SK-N-MC (cell line): ENCODE measurements around the gene ITGA8.

Source experiments
- DNase-seq: peaks from one replicate; pipeline ENCODE4 v3.0.0-alpha.2; 2011; ENCODE audit warnings: low read depth, low spot score
- H3K27ac ChIP-seq: fragments of 200-600 bp; sonication (generic); 2 replicates; pipeline ENCODE4 v1.5.1; 2016; ENCODE audit warnings: mixed run types
- H3K36me3 ChIP-seq: fragments of 200-600 bp; sonication (generic); 2 replicates; pipeline ENCODE4 v1.6.1; 2017; ENCODE audit warnings: antibody characterized with exemption, low read length, mixed read lengths; ENCODE audit not compliant: insufficient read depth
- H3K4me3 ChIP-seq: fragments of 200-600 bp; sonication (generic); 2 replicates; pipeline ENCODE4 v1.5.1; 2016
- H3K9ac ChIP-seq: fragments of 200-600 bp; sonication (generic); 2 replicates; pipeline ENCODE4 v1.8.0; 2017; ENCODE audit warnings: mixed run types, mixed read lengths; ENCODE audit not compliant: insufficient read length
- H3K9me3 ChIP-seq: fragments of 200-600 bp; sonication (generic); 2 replicates; pipeline ENCODE4 v1.6.1; 2017; ENCODE audit warnings: low read depth, mild to moderate bottlenecking, antibody characterized with exemption, low read length, moderate library complexity, mixed read lengths
- EZH2 ChIP-seq: fragments of 200-600 bp; sonication (generic); IDR thresholded peaks from one replicate; pipeline ENCODE4 v1.6.1; 2017; ENCODE audit warnings: antibody characterized with exemption
- FOXP2 ChIP-seq: optimal IDR thresholded peaks from 2 replicates; pipeline ENCODE3; 2011; ENCODE audit warnings: mild to moderate bottlenecking, moderate library complexity; ENCODE audit not compliant: insufficient read depth; ENCODE audit errors: extremely low read length, control extremely low read depth
- POLR2AphosphoS5 ChIP-seq: IDR thresholded peaks from 2 replicates; pipeline ENCODE4 v1.6.1; 2012; ENCODE audit warnings: mild to moderate bottlenecking, low read depth, low read length, borderline replicate concordance

The ITGA8 gene

GRCh38 chr10:15712883-15713282 lies 6.8 kb downstream of the ITGA8 start:
- Histone ChIP-seq H3K27ac (no peak overlapping the region), H3K9ac (no peak overlapping the region), H3K4me3 (no peak overlapping the region), H3K36me3 (no peaks in the 10 kb centered on the region), H3K9me3 (no peaks in the 10 kb centered on the region)
- no peak for DNase-seq
- TF ChIP-seq POLR2AphosphoS5 (no peak), EZH2 (no peak), FOXP2 (no peak)

- no peak overlapping the region for H3K27ac ChIP-seq
- H3K9ac ChIP-seq = no peak overlapping the region
- H3K9me3 ChIP-seq = no peaks in the 10 kb centered on the region
- H3K4me3 ChIP-seq = no peak overlapping the region
- no peak for DNase-seq
- TF ChIP-seq FOXP2 (no peak), EZH2 (no peak), POLR2AphosphoS5 (no peak)
- no peaks in the 10 kb centered on the region for H3K36me3 ChIP-seq
These were observed 9.3 kb downstream of the ITGA8 start for GRCh38 chr10:15710455-15710854.

- Histone ChIP-seq H3K9me3 (no peaks in the 10 kb centered on the region), H3K4me3 (no peak overlapping the region), H3K9ac (no peak overlapping the region), H3K27ac (no peak overlapping the region), H3K36me3 (no peaks in the 10 kb centered on the region)
- TF ChIP-seq FOXP2 = no peak
- TF ChIP-seq POLR2AphosphoS5 = no peak
- no peak for TF ChIP-seq EZH2
- DNase-seq = no peak
These were observed 14.4 kb downstream of the ITGA8 start for GRCh38 chr10:15705298-15705697.

GRCh38 chr10:15704581-15704968 lies 15.1 kb downstream of the ITGA8 start:
- TF ChIP-seq EZH2 (no peak), FOXP2 (no peak), POLR2AphosphoS5 (no peak)
- H3K27ac ChIP-seq = no peak overlapping the region
- no peaks in the 10 kb centered on the region for H3K36me3 ChIP-seq
- no peak overlapping the region for H3K9ac ChIP-seq
- H3K9me3 ChIP-seq = no peaks in the 10 kb centered on the region
- no peak overlapping the region for H3K4me3 ChIP-seq
- DNase-seq = no peak

- no peaks in the 10 kb centered on the region for H3K9me3 ChIP-seq
- H3K36me3 ChIP-seq = no peaks in the 10 kb centered on the region
- H3K27ac ChIP-seq = no peak overlapping the region
- H3K9ac ChIP-seq = no peak overlapping the region
- no peak for DNase-seq
- H3K4me3 ChIP-seq = no peak overlapping the region
- TF ChIP-seq EZH2 = no peak
- TF ChIP-seq POLR2AphosphoS5 = no peak
- no peak for TF ChIP-seq FOXP2
These were observed 15.7 kb downstream of the ITGA8 start for GRCh38 chr10:15703944-15704580.

GRCh38 chr10:15703151-15703880 lies 16.4 kb downstream of the ITGA8 start:
- TF ChIP-seq FOXP2 = no peak
- no peak for TF ChIP-seq EZH2
- no peak for TF ChIP-seq POLR2AphosphoS5
- no peak overlapping the region for H3K9ac ChIP-seq
- no peaks in the 10 kb centered on the region for H3K9me3 ChIP-seq
- H3K36me3 ChIP-seq = no peaks in the 10 kb centered on the region
- DNase-seq = no peak
- H3K4me3 ChIP-seq = no peak overlapping the region
- no peak overlapping the region for H3K27ac ChIP-seq

- Histone ChIP-seq H3K27ac (no peak overlapping the region), H3K9ac (no peak overlapping the region), H3K4me3 (no peak overlapping the region), H3K9me3 (no peaks in the 10 kb centered on the region), H3K36me3 (no peaks in the 10 kb centered on the region)
- TF ChIP-seq POLR2AphosphoS5 = no peak
- no peak for TF ChIP-seq EZH2
- no peak for TF ChIP-seq FOXP2
- DNase-seq = no peak
These were observed 19.5 kb downstream of the ITGA8 start for GRCh38 chr10:15700078-15700674.

GRCh38 chr10:15695852-15696251 lies 23.9 kb downstream of the ITGA8 start:
- H3K4me3 ChIP-seq = no peak overlapping the region
- no peak for DNase-seq
- no peak overlapping the region for H3K9ac ChIP-seq
- no peaks in the 10 kb centered on the region for H3K9me3 ChIP-seq
- TF ChIP-seq POLR2AphosphoS5 = no peak
- no peak for TF ChIP-seq EZH2
- no peak for TF ChIP-seq FOXP2
- H3K27ac ChIP-seq = no peak overlapping the region
- no peaks in the 10 kb centered on the region for H3K36me3 ChIP-seq

GRCh38 chr10:15690031-15690430 lies 29.7 kb downstream of the ITGA8 start:
- Histone ChIP-seq H3K4me3 (no peak overlapping the region), H3K9ac (no peak overlapping the region), H3K36me3 (no peaks in the 10 kb centered on the region), H3K27ac (no peak overlapping the region), H3K9me3 (no peaks in the 10 kb centered on the region)
- DNase-seq = no peak
- TF ChIP-seq FOXP2 = no peak
- TF ChIP-seq POLR2AphosphoS5 = no peak
- TF ChIP-seq EZH2 = no peak
